D721Med (cell line): ENCODE measurements around the gene ERICH6.
"Not testable (repeated sequence)": the region's sequence is repeated elsewhere in the genome, so short reads cannot be mapped to it uniquely, and the experiment has no call there.

Experiments used
- DNase-seq: peaks from one replicate; pipeline ENCODE4 v3.0.0; 2011; ENCODE audit warnings: low spot score; ENCODE audit not compliant: insufficient read length
- FAIRE-seq: peaks from 2 replicates; lab custom pipeline; 2011; peaks lifted over from hg19 to GRCh38; lab: Jason Lieb, UNC
- TF ChIP-seq, protein P1 (sequence below): IDR thresholded peaks from 2 replicates; pipeline ENCODE4 v1.5.1; 2012; ENCODE audit warnings: mild to moderate bottlenecking, control low read depth; ENCODE audit not compliant: insufficient read depth; ENCODE audit errors: missing control alignments

The ERICH6 gene

DNA sequence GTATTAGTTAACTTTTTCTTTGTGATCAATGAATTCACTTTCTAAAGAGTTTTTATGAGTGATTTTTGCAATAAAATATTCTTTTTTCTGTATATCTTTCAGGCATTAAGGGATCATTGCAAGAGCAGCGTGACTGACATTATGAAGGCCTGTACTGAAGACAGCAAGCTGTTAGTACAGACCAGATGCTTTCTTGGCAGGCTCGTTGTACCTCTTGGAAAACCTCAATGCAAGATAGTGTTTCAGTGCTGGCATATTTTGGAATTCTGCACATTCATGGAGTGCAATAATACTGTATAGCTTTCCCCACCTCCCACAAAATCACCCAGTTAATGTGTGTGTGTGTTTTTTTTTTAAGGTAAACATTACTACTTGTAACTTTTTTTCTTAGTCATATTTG lies 76.2 kb downstream of the ERICH6 start:
- no peak for FAIRE-seq
- no peak for DNase-seq

DNA sequence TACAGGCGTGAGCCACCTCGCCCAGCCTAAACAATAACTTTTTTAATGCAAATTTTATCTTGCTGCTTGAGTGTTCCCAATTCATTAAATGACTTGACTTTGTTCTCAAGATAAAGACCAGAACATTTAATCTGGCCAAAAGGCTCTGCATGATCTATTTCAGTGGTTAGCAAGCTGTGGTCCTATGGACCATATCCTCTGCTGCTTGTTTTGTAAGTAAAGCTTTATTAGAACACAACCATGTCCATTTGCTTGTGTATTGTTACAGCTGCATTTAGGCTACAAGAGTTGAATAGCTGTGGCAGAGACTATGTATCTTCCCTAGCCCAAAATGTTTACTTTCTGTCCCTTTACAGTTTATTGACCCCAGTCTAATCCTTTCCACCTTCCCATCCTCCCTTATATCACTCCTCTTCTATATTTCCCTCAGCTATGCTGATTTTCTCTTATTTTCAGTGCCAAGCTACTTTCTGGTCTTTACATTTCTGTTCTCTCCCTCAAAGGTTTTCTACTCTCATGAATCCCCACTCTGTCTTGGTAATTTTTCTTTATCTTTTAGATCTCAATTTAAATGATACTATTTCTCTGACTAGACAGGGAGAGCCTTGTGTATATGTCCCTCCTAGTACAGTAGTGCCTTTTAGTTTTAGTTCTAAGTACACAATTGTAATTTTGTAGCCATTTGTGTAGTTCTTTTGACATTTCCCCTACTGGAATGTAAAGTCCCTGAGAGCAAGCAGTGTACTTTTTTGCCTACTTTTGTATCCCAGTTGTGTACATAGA lies 77.4 kb downstream of the ERICH6 start:
- FAIRE-seq (no peak), DNase-seq (no peak)
- TF ChIP-seq, protein P1, sequence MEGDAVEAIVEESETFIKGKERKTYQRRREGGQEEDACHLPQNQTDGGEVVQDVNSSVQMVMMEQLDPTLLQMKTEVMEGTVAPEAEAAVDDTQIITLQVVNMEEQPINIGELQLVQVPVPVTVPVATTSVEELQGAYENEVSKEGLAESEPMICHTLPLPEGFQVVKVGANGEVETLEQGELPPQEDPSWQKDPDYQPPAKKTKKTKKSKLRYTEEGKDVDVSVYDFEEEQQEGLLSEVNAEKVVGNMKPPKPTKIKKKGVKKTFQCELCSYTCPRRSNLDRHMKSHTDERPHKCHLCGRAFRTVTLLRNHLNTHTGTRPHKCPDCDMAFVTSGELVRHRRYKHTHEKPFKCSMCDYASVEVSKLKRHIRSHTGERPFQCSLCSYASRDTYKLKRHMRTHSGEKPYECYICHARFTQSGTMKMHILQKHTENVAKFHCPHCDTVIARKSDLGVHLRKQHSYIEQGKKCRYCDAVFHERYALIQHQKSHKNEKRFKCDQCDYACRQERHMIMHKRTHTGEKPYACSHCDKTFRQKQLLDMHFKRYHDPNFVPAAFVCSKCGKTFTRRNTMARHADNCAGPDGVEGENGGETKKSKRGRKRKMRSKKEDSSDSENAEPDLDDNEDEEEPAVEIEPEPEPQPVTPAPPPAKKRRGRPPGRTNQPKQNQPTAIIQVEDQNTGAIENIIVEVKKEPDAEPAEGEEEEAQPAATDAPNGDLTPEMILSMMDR, result no peak

More for the DNA sequence above, 76.2 kb downstream of the ERICH6 start:
- TF ChIP-seq, protein P1, result no peak

DNA sequence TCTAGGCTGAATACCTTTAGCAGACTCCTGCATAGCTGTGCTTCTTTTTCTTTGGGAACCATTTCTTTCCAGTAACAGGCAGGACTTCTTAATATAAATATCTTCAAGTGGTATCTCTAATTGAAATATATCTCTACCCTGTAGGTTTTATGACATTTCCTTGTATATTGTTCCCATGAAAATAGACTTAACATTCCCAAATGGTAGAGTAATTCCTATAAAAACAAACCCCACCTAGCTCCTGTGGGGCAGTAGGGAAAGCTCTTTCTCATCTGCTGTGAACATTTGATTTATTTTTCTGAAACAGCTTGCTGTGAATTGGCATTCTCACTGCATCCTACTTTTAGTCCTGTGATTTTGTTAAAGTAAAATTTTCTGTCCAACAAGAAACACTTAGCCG lies 79.8 kb downstream of the ERICH6 start:
- TF ChIP-seq, protein P1, result no peak
- DNase-seq (no peak), FAIRE-seq (no peak)

DNA sequence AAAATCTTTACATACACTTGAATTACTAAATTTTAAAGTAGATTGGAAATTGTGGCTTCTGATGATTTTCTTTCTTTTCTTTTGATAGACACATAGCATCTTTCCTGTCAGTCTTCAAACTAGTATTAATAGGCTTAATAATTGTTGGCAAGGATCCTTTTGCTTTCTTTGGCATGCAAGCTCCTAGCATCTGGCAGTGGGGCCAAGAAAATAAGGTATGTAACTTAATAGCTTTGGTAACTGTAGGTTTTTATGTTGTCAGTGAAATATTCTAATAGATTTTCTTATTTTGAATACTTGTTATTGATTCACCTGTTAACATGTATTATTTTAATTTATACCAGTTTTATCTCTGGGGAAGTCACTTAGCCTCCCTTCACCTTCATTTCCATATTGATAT lies 80.8 kb downstream of the ERICH6 start:
- DNase-seq, FAIRE-seq: not testable (repeated sequence)

DNA sequence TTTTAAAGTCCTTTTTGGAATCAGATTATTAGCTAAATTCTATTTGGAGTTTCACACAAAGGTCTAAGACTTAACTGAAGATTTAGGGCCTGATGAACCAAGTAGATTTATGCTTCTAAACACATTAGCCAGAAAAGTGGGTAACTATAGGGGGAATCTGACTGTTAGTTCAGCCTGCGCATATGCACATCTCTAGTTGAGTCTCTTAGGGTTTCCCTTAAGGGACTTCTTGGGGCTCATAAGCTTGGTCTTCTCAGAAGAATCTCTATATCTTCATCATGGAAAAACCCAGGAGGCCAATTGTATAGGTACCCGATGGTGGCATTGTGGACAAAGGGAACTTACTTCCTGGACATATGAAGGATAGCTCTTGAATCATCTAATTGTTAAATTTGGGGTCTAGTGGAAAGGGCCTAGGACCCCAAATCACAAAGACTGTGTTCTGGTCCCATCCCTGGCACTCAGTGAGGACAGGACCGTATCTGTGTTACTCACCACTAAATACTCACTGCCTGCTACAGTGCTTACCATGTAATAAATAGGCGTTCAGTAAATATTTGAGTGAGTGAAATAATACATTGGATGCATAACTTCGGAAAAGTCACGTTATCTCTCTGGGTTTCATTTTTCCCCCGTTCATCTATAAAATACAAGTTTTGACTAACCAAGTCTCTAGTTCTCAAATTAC lies 83.6 kb downstream of the ERICH6 start:
- FAIRE-seq (no peak), DNase-seq (no peak)
- TF ChIP-seq, protein P1, result no peak

DNA sequence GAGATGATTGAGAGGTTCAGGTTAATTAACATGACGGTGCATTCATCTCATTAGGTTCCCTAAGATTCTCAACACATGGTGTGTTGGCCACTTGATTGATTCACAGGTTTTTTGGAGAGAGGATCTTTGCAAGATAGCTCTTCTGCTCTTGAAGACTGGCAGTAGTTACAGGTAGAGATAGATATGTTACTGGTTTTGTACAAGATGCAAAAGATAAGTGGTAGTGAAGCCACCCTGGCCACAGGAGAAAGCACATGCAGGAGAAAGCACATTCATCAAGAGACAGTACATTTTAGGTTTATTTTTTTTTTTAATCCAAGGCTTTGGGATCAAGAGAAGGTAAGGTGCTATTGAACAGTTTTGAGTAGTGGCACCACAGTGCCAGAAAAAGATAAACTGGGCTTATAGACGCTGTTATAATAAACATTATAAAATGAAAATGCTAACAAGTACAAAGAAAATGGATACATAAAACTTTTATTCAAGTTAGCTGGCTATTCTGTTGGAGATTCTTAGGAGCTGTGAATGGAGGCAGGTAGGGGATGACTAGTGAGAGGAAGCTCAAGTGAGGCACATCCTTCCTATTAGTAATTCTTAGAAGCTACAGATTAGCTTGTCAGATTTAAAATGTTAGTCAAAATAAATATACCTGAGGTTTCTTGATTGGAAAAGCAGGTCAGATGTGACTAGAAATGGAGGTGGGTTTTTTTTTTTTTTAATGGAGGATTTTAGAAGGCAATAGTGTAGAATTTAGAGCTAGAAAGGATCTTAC lies 89.8 kb downstream of the ERICH6 start:
- no peak for DNase-seq
- FAIRE-seq, result no peak
- TF ChIP-seq, protein P1, result no peak

DNA sequence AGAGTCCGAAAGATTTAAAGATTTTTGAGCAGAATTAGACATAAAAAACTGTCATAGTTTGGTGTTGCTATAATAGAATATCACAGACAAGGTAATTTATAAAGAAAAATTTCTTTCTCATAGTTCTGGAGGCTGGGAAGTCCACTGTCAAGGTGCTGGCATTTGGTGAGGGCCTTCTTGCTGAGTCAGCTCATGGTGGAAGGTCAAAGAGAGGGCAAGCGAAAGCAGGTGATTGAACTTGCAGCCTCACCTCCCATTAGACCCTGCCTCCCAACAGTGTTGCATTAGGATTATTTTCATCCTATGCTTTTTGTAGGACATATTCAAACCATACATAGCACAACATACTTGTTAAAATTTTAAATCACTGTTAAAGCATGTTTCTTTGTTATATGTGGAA lies 90.7 kb downstream of the ERICH6 start:
- DNase-seq, result no peak
- no peak for FAIRE-seq
- TF ChIP-seq, protein P1, result no peak
